GM19397 (cell line): Measurements from ENCODE around the gene PIK3AP1.
A peak's percentile ranks its signal among the peaks of the same experiment; 100 is the strongest.
"Not testable (repeated sequence)": the region's sequence is repeated elsewhere in the genome, so short reads cannot be mapped to it uniquely, and the experiment has no call there.

Experiments
- ATAC-seq: cut with Tn5 transposase; IDR thresholded peaks from one replicate; pipeline ENCODE4 v1.9.1; 2021; ENCODE audit warnings: mild to moderate bottlenecking, moderate library complexity; ENCODE audit not compliant: unreplicated experiment

Gene PIK3AP1

GRCh38 chr10:96737307-96737902 is 17.1 kb upstream of the PIK3AP1 start:
- ATAC-seq = not testable (repeated sequence)

GRCh38 chr10:96724621-96725020 is 4.3 kb upstream of the PIK3AP1 start:
- ATAC-seq = no peak

GRCh38 chr10:96721207-96721572 is 876 bp upstream of the PIK3AP1 start:
- ATAC-seq = no peak

- ATAC-seq = peak; percentile 48
These were observed 378 bp downstream of the PIK3AP1 start for GRCh38 chr10:96719850-96720421.

GRCh38 chr10:96719200-96719599 is 1.1 kb downstream of the PIK3AP1 start:
- ATAC-seq = no peak

GRCh38 chr10:96718304-96718990 is 1.9 kb downstream of the PIK3AP1 start:
- no peak for ATAC-seq

GRCh38 chr10:96716390-96716789 is 3.9 kb downstream of the PIK3AP1 start:
- ATAC-seq = no peak

- ATAC-seq = no peak
These were observed 5.5 kb downstream of the PIK3AP1 start for GRCh38 chr10:96714746-96715255.

- no peak for ATAC-seq
These were observed 6.2 kb downstream of the PIK3AP1 start for GRCh38 chr10:96714031-96714590.

- ATAC-seq = no peak
These were observed 7.5 kb downstream of the PIK3AP1 start for GRCh38 chr10:96712662-96713271.

GRCh38 chr10:96711048-96711728 is 9.1 kb downstream of the PIK3AP1 start:
- ATAC-seq = no peak

- no peak for ATAC-seq
These were observed 10.8 kb downstream of the PIK3AP1 start for GRCh38 chr10:96709525-96709924.

GRCh38 chr10:96708996-96709395 is 11.3 kb downstream of the PIK3AP1 start:
- no peak for ATAC-seq

GRCh38 chr10:96708456-96708855 is 11.9 kb downstream of the PIK3AP1 start:
- no peak for ATAC-seq

GRCh38 chr10:96706331-96706853 is 13.9 kb downstream of the PIK3AP1 start:
- ATAC-seq = no peak

GRCh38 chr10:96705134-96705533 is 15.2 kb downstream of the PIK3AP1 start:
- ATAC-seq = no peak

GRCh38 chr10:96704563-96704962 is 15.8 kb downstream of the PIK3AP1 start:
- no peak for ATAC-seq

- ATAC-seq = no peak
These were observed 17.0 kb downstream of the PIK3AP1 start for GRCh38 chr10:96703358-96703757.

- no peak for ATAC-seq
These were observed 19.0 kb downstream of the PIK3AP1 start for GRCh38 chr10:96701265-96701664.

- peak; percentile 76 for ATAC-seq
These were observed 19.8 kb downstream of the PIK3AP1 start for GRCh38 chr10:96700374-96701099.
